C4-2B (cell line): ENCODE results near the gene FOXL1.

ENCODE experiments used
- ZFX ChIP-seq: fragments of 450-650 bp; IDR thresholded peaks from 2 replicates; pipeline ENCODE4 v1.6.1; 2017
- TF ChIP-seq, protein P1 (sequence below): fragments of 450-650 bp; conservative IDR thresholded peaks from 2 replicates; pipeline ENCODE4 v1.5.1; 2017; ENCODE audit warnings: mild to moderate bottlenecking

GRCh38 chr16:86531191-86531545 is 47.2 kb upstream of the FOXL1 start:
- TF ChIP-seq, protein P1, sequence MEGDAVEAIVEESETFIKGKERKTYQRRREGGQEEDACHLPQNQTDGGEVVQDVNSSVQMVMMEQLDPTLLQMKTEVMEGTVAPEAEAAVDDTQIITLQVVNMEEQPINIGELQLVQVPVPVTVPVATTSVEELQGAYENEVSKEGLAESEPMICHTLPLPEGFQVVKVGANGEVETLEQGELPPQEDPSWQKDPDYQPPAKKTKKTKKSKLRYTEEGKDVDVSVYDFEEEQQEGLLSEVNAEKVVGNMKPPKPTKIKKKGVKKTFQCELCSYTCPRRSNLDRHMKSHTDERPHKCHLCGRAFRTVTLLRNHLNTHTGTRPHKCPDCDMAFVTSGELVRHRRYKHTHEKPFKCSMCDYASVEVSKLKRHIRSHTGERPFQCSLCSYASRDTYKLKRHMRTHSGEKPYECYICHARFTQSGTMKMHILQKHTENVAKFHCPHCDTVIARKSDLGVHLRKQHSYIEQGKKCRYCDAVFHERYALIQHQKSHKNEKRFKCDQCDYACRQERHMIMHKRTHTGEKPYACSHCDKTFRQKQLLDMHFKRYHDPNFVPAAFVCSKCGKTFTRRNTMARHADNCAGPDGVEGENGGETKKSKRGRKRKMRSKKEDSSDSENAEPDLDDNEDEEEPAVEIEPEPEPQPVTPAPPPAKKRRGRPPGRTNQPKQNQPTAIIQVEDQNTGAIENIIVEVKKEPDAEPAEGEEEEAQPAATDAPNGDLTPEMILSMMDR: no peak
- TF ChIP-seq ZFX: no peak
